ENCODE measurements around the gene NR3C2.

NR3C2 gene

GRCh38 chr4:148067301-148067916 is 374.8 kb downstream of the NR3C2 start:
- no peak for DNase-seq

- no peak for DNase-seq
Measured at GRCh38 chr4:148065075-148065474, 377.1 kb downstream of the NR3C2 start.

- no peak for DNase-seq
Measured at GRCh38 chr4:148064451-148064850, 377.8 kb downstream of the NR3C2 start.

GRCh38 chr4:148062301-148062950 is 379.8 kb downstream of the NR3C2 start:
- no peak for DNase-seq

- no peak for DNase-seq
Measured at GRCh38 chr4:148061795-148062194, 380.4 kb downstream of the NR3C2 start.

GRCh38 chr4:148061141-148061481 is 381.1 kb downstream of the NR3C2 start:
- no peak for DNase-seq

- DNase-seq = no peak
Measured at GRCh38 chr4:148060264-148061140, 381.7 kb downstream of the NR3C2 start.

- DNase-seq = no peak
Measured at GRCh38 chr4:148059617-148060180, 382.5 kb downstream of the NR3C2 start.

- no peak for DNase-seq
Measured at GRCh38 chr4:148057984-148058859, 384.0 kb downstream of the NR3C2 start.

- DNase-seq = no peak
Measured at GRCh38 chr4:148057516-148057915, 384.7 kb downstream of the NR3C2 start.

- peak; percentile 40 for DNase-seq
Measured at GRCh38 chr4:148056879-148057278, 385.3 kb downstream of the NR3C2 start.

- no peak for DNase-seq
Measured at GRCh38 chr4:148055844-148056243, 386.4 kb downstream of the NR3C2 start.

- DNase-seq = no peak
Measured at GRCh38 chr4:148054275-148054674, 387.9 kb downstream of the NR3C2 start.

- DNase-seq = no peak
Measured at GRCh38 chr4:148053298-148054003, 388.8 kb downstream of the NR3C2 start.

GRCh38 chr4:148052448-148052847 is 389.8 kb downstream of the NR3C2 start:
- no peak for DNase-seq

- no peak for DNase-seq
Measured at GRCh38 chr4:148051403-148051802, 390.8 kb downstream of the NR3C2 start.

- DNase-seq = no peak
Measured at GRCh38 chr4:148048598-148048997, 393.6 kb downstream of the NR3C2 start.

- no peak for DNase-seq
Measured at GRCh38 chr4:148044912-148045352, 397.3 kb downstream of the NR3C2 start.

- DNase-seq = no peak
Measured at GRCh38 chr4:148044089-148044911, 397.9 kb downstream of the NR3C2 start.

GRCh38 chr4:148041606-148042329 is 400.4 kb downstream of the NR3C2 start:
- DNase-seq = no peak

Data from activated T-cell treated with anti-CD3 and anti-CD28 coated beads for 4 hours (primary cell).